WTC11 (cell line): ENCODE measurements around the gene ANO1.

Experiments used
- CREB1 ChIP-seq: sonication (generic); formaldehyde crosslinking; IDR thresholded peaks from 2 replicates; pipeline ENCODE4 v1.8.0; 2023; ENCODE audit warnings: mild to moderate bottlenecking, missing genetic modification reagents
- CTCF ChIP-seq: fragments of 200-600 bp; IDR thresholded peaks from 2 replicates; pipeline ENCODE4 v1.8.0; 2022; ENCODE audit warnings: antibody characterized with exemption
- JUN ChIP-seq: sonication (generic); formaldehyde crosslinking; IDR thresholded peaks from 2 replicates; pipeline ENCODE4 v1.8.0; 2023; ENCODE audit warnings: mild to moderate bottlenecking, missing genetic modification reagents
- SMAD3 ChIP-seq: sonication (generic); formaldehyde crosslinking; IDR thresholded peaks from 2 replicates; pipeline ENCODE4 v1.8.0; 2022; ENCODE audit warnings: missing genetic modification reagents, mild to moderate bottlenecking, borderline replicate concordance
- USF1 ChIP-seq: sonication (generic); formaldehyde crosslinking; IDR thresholded peaks from 2 replicates; pipeline ENCODE4 v1.8.0; 2022; ENCODE audit warnings: mild to moderate bottlenecking, missing genetic modification reagents

GRCh38 chr11:70098936-70099335 is 20.8 kb downstream of the ANO1 start:
- TF ChIP-seq CREB1 (CRISPR knock-in tag), result no peak
- TF ChIP-seq SMAD3 (CRISPR knock-in tag), result no peak
- no peak for TF ChIP-seq CTCF
- no peak for TF ChIP-seq USF1 (CRISPR knock-in tag)
- TF ChIP-seq JUN, result no peak
